HG03432 (cell line): ENCODE results near the gene MPPED1.

ENCODE experiments used
- ATAC-seq: cut with Tn5 transposase; IDR thresholded peaks from one replicate; pipeline ENCODE4 v1.9.1; 2021; ENCODE audit warnings: mild to moderate bottlenecking, moderate library complexity; ENCODE audit not compliant: unreplicated experiment

Gene MPPED1

GRCh38 chr22:43491177-43491576 lies 79.4 kb downstream of the MPPED1 start:
- ATAC-seq: no peak

DNA sequence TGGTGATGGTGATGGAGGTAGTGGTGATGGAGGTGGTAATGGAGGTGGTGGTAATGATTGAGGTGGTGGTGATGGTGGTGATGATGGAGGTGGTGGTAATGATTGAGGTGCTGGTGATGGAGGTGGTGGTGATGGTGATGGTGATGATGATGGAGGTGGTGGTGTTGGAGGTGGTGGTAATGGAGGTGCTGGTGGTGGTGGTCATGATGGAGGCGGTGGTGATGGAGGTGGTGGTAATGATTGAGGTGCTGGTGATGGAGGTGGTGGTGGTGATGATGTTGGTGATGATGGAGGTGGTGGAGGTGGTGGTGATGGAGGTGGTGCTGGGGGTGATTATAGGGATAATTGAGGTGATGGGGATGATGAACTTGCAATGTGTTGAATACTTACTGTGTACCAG lies 79.9 kb downstream of the MPPED1 start:
- ATAC-seq: no peak

DNA sequence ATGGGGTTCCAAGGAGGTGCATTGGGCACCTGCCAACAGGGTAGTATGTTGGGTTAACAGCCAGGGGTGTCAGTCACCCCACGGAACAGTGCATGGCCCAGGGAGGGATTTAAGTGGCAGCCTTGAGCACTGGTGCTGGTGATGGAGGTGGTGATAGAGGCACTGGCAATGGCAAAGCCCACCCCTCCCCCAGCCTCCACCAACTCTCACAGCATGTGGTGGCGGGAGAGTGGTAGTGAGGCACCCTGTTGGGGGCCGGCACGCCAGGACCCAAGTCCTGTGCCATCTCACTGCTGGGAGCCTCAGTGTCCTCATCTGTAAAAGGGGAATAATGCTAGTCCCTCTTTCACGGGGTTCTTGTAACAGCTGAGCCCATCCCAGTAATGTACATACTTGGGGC lies 81.5 kb downstream of the MPPED1 start:
- ATAC-seq: no peak

DNA sequence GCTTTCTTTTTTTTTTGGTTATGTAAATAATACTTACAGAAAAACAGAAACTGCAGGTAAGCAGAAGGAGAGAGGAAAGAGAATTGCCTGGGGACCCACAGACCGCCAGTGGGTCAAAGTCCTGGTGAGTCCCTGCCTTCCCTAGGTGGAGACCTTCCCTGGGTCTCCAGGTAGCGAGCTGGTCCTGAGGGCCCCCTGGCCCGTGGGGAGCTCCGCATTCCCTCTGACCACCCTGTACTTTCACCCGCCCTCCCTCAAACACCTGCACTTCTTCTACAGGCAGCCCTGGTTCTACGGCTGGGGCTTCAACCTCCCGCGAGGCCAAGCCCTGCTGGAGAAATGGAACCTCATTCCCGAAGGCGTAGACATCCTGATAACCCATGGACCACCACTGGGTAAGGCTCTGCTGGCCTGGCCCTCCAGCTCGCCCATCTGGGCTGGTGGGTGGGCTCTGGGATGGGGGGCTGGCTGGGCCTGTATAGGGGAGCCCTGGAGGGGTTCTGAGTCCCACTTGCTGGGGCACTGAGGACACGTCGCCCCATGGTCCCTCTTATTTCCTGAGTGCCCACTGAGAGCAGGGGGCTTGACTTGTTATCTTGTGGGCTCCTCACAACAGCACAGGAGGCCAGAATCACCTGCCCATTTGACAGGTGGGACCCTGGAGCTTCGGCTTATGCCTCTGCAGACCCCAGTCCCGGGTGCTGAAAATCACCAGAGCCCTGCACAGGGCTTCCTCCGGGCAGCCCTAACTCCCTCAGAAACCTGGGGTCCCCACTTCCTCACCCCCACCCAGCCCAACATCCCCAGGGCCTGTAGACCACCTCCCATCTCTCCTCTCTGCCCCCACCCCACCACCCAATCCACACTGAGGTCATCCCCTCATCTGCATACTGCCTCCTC lies 86.4 kb downstream of the MPPED1 start:
- no peak for ATAC-seq

DNA sequence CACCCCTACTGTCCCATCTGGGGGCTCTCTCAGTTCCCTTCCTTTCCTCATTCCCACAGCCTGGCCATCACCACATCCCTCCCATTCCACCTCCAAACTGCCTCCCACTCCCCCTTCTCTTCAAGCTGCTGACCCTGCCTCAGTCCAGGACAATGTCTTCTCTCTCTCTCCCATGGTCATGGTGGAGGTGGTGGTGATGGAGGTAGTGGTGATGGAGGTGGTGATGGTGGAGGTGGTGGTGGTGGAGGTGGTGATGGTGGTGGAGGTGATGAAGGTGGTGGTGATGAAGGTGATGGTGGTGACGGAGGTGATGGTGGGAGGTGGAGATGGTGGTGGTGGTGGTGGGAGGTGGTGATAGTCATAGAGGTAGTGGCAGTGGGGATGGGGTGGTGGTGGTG lies 87.0 kb downstream of the MPPED1 start:
- ATAC-seq: no peak

- no peak for ATAC-seq
These were observed 89.3 kb downstream of the MPPED1 start for GRCh38 chr22:43500792-43501785.

- ATAC-seq: no peak
These were observed 90.1 kb downstream of the MPPED1 start for GRCh38 chr22:43501878-43502277.

- no peak for ATAC-seq
These were observed 90.6 kb downstream of the MPPED1 start for GRCh38 chr22:43502306-43502874.

DNA sequence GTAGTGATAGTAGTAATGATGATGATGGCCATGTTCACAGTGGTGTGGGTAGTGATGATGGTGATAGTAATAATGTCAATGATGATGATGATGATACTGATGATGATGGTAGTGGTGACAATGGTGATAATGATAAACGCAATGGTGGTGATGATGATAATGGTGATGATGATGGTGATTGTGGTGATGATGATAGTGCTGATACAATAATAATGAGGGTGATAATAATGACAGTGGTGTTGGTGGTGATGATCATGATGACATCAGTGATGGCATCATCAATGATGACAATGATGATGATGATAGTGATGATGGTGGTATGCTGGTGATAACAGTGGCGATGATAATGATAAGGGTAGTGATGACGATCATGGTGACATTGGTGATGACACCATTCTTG lies 92.3 kb downstream of the MPPED1 start:
- ATAC-seq: no peak

DNA sequence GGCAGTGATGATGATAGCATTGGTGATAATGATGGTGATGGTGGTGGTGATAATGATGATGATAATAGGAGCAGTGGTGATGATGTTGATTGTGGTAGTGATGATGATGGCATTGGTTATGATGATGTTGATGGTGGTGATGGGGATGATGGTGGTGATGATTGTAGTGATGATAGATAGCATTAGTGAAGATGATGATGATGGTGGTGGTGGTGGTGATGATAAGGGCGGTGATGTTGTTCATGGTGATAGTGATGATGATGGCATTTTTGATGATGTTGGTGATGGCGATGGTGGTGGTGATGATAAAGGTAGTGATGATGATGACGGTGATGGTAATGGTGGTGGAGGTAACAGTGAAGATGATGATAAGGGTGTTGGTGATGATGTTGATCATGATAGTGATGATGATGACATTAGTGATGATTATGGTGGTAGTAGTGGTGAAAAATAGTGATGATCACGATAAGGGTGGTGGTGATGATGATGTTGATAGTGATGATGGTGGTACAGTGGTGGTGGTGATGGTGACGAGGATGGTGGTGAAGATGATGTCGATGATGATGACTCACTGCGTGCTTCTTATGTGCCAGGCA lies 93.0 kb downstream of the MPPED1 start:
- ATAC-seq: no peak

GRCh38 chr22:43505423-43505822 lies 93.6 kb downstream of the MPPED1 start:
- ATAC-seq: no peak

- no peak for ATAC-seq
These were observed 94.1 kb downstream of the MPPED1 start for GRCh38 chr22:43505896-43506295.

GRCh38 chr22:43506487-43506886 lies 94.7 kb downstream of the MPPED1 start:
- ATAC-seq: no peak

GRCh38 chr22:43507235-43507634 lies 95.4 kb downstream of the MPPED1 start:
- no peak for ATAC-seq

DNA sequence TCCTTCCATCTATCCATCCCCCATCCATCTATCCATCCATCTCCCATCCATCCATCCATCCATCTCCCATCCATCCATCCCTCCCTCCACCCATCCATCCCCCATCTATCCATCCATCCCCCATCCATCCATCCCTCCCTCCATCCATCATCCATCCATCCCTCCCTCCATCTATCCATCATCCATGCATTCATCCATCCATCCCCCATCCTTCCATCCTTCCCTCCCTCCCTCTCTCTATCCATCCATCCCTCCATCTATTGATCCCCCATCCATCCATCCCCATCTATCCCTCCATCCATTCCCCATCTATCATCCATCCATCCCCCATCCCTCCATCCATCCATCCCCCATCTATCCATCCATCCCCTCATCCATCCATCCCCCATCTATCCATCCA lies 96.7 kb downstream of the MPPED1 start:
- ATAC-seq: no peak

- no peak for ATAC-seq
These were observed 97.5 kb downstream of the MPPED1 start for GRCh38 chr22:43509337-43509736.

DNA sequence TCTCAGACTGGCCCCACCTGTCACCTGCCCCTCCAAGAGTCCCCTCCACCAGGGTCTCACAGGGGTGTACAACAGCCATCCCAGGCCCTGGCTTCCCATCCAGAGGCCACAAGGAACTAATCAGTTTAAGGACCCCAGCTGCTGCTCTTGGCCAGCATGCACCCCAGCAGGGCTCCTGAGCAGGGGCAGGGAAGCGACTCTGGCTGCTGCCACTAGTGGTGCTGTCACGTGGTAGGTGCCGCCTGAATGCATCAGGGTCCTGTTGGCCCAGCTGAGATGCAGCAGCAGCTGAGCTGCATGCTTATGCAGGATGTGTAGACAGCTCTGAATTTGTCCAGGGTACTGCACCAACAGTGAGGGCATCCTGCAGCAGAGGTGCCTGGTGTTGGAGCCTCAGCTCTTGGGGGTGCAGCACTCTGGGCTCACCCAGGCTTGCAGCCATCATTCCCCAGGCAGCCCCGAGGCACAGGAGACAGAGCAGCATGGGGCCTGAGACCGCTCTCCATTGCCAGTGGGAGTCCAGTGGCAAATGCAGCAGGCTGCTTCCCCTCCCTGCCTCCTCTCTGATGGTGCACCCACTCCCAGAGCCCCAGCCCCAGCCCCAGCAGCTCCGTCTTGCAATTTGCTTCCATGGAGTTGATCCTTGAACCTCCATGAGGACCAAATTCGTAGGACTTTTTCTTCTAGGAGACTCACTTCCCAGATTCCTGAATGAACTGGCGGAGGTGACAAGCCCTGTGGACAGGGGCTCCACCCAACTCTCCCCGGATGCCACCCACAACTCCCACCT lies 98.7 kb downstream of the MPPED1 start:
- ATAC-seq: no peak

- ATAC-seq: no peak
These were observed 99.6 kb downstream of the MPPED1 start for GRCh38 chr22:43511276-43511910.

GRCh38 chr22:43512279-43512678 lies 100.5 kb downstream of the MPPED1 start:
- no peak for ATAC-seq
